HCT116 (cell line): ENCODE results near the gene CACNA2D3. TPM values are rescaled to one million over a fixed set of nuclear protein-coding genes. Genes with fewer than 3 reads are reported as not detected.

ENCODE experiments used
- ATAC-seq: fragments of 200-7000 bp; cut with Tn5 transposase; 2 replicates; pipeline ENCODE4 v1.9.1; 2020; ENCODE audit warnings: mild to moderate bottlenecking, moderate library complexity
- BruUV-seq: library from RNA; stranded (reverse); fragments of 400-500 nt; replicated peaks from 2 replicates; lab custom pipeline; 2021; lab: Mats Ljungman, UMichigan
- CTCF ChIA-PET: fragments of 300-600 bp; sonication (Branson Sonifier 250); formaldehyde crosslinking; loops from one replicate; lab custom pipeline; 2021; ENCODE audit warnings: antibody characterized with exemption; lab: Charles Lee
- POLR2A ChIA-PET: fragments of 300-600, 350-600 bp; sonication (Branson Sonifier 250); formaldehyde crosslinking; loops from one replicate; lab custom pipeline; 2021; ENCODE audit warnings: antibody characterized with exemption; lab: Charles Lee
- RAD21 ChIA-PET, 2 experiments: fragments of 300-600 bp; sonication (Branson Sonifier 250); formaldehyde crosslinking; loops; one replicate each; lab custom pipeline; 2023; ENCODE audit warnings: low total read pairs in 2 of 2; ENCODE audit not compliant: uncharacterized antibody in 2 of 2, unreplicated experiment in 2 of 2, low non-redundant PET in 1 of 2; lab: Charles Lee
- DNase-seq: peaks from one replicate; pipeline ENCODE4 v3.0.0-alpha.2; 2010; ENCODE audit warnings: low read depth, low spot score
- H2AFZ ChIP-seq: fragments of 200-600 bp; shearing (Covaris generic), sonication (generic); 2 replicates; pipeline ENCODE4 v1.6.1; 2017; ENCODE audit warnings: low read depth, mixed run types, mixed read lengths, antibody characterized with exemption, low read length; ENCODE audit not compliant: poor library complexity, severe bottlenecking
- H3K27ac ChIP-seq: 2 replicates; pipeline ENCODE4 v1.5.1; 2012; ENCODE audit warnings: low read depth, low read length
- H3K27me3 ChIP-seq: fragments of 200-600 bp; sonication (generic); 2 replicates; pipeline ENCODE4 v1.6.1; 2016; ENCODE audit warnings: mixed run types, low read length, mixed read lengths; ENCODE audit not compliant: insufficient read depth
- H3K36me3 ChIP-seq, 2 experiments: fragments of 200-500 bp in 1 of 2; fragments of 200-600 bp in 1 of 2; sonication (Bioruptor generic) in 1 of 2; sonication (generic) in 1 of 2; 2 replicates each; pipeline versions ENCODE4 v1.5.1 to v1.6.1; 2014 to 2016; ENCODE audit warnings: low read length in 2 of 2, inconsistent platforms in 1 of 2, mixed read lengths in 1 of 2, mixed run types in 1 of 2; ENCODE audit not compliant: insufficient read depth in 2 of 2, control insufficient read depth in 1 of 2
- H3K4me1 ChIP-seq, 2 experiments: fragments of 200-600 bp in 1 of 2; sonication (generic) in 1 of 2; 2 replicates each; pipeline versions ENCODE4 v1.5.1 to v1.6.1; 2012 to 2017; ENCODE audit warnings: low read length in 2 of 2, inconsistent platforms in 1 of 2, mild to moderate bottlenecking in 1 of 2, mixed read lengths in 1 of 2, mixed run types in 1 of 2, moderate library complexity in 1 of 2; ENCODE audit not compliant: insufficient read depth in 2 of 2, control insufficient read depth in 1 of 2
- H3K4me2 ChIP-seq: fragments of 200-600 bp; sonication (generic); 2 replicates; pipeline ENCODE4 v1.6.1; 2017; ENCODE audit warnings: mixed run types, low read length, mixed read lengths
- H3K4me3 ChIP-seq, 2 experiments: fragments of 200-600 bp in 1 of 2; sonication (generic) in 1 of 2; replicated peaks in 1 of 2; 2 replicates each; pipeline ENCODE4 v1.5.1; 2011 to 2016; ENCODE audit warnings: low read length in 2 of 2, control low read depth in 1 of 2, low read depth in 1 of 2, mild to moderate bottlenecking in 1 of 2, mixed read lengths in 1 of 2, mixed run types in 1 of 2
- H3K79me2 ChIP-seq: fragments of 200-600 bp; sonication (generic); 2 replicates; pipeline ENCODE4 v1.6.1; 2017; ENCODE audit warnings: mild to moderate bottlenecking, mixed run types, low read length, moderate library complexity, mixed read lengths; ENCODE audit not compliant: insufficient read depth
- H3K9ac ChIP-seq: fragments of 200-600 bp; sonication (generic); 2 replicates; pipeline ENCODE4 v1.6.1; 2016; ENCODE audit warnings: low read length, mixed read lengths
- H3K9me2 ChIP-seq: fragments of 200-600 bp; sonication (generic), shearing (Covaris generic); 2 replicates; pipeline ENCODE4 v1.6.1; 2017; ENCODE audit warnings: mixed run types, mild to moderate bottlenecking, moderate library complexity; ENCODE audit not compliant: insufficient read depth
- H3K9me3 ChIP-seq, 2 experiments: fragments of 200-500 bp in 1 of 2; fragments of 200-600 bp in 1 of 2; sonication (Bioruptor generic) in 1 of 2; sonication (generic) in 1 of 2; 2 replicates each; pipeline ENCODE4 v1.6.1; 2014 to 2017; ENCODE audit warnings: low read length in 2 of 2, mixed read lengths in 2 of 2, inconsistent platforms in 1 of 2, low read depth in 1 of 2, mild to moderate bottlenecking in 1 of 2, mixed run types in 1 of 2, moderate library complexity in 1 of 2; ENCODE audit not compliant: control insufficient read depth in 1 of 2, insufficient read depth in 1 of 2
- H4K20me1 ChIP-seq: fragments of 200-600 bp; sonication (generic), shearing (Covaris generic); 2 replicates; pipeline ENCODE4 v1.6.1; 2017; ENCODE audit warnings: mixed run types, mild to moderate bottlenecking, moderate library complexity; ENCODE audit not compliant: insufficient read depth
- ATF3 ChIP-seq: IDR thresholded peaks from 2 replicates; pipeline ENCODE4 v1.6.1; 2012
- ELF1 ChIP-seq: IDR thresholded peaks from 2 replicates; pipeline ENCODE4 v1.6.1; 2012; ENCODE audit warnings: low read depth, borderline replicate concordance
- EZH2 ChIP-seq: fragments of 200-600 bp; sonication (generic); IDR thresholded peaks from 2 replicates; pipeline ENCODE4 v1.6.1; 2017; ENCODE audit warnings: antibody characterized with exemption, mixed run types
- FOSL1 ChIP-seq: IDR thresholded peaks from 2 replicates; pipeline ENCODE4 v1.6.1; 2012; ENCODE audit warnings: low read depth
- POLR2A ChIP-seq: IDR thresholded peaks from 2 replicates; pipeline ENCODE4 v1.7.0; 2011; ENCODE audit warnings: borderline replicate concordance; ENCODE audit not compliant: insufficient read depth, insufficient read length; ENCODE audit errors: extremely low read depth
- POLR2AphosphoS5 ChIP-seq: IDR thresholded peaks from 2 replicates; pipeline ENCODE4 v1.6.1; 2011; ENCODE audit warnings: mild to moderate bottlenecking, low read depth, low read length, moderate library complexity
- SIN3A ChIP-seq: IDR thresholded peaks from 2 replicates; pipeline ENCODE4 v1.6.1; 2012; ENCODE audit warnings: low read depth
- SP1 ChIP-seq: IDR thresholded peaks from 2 replicates; pipeline ENCODE4 v1.6.1; 2012; ENCODE audit warnings: low read depth
- SRF ChIP-seq: IDR thresholded peaks from 2 replicates; pipeline ENCODE4 v1.6.1; 2012; ENCODE audit warnings: low read depth
- ZNF274 ChIP-seq: fragments of 200-500 bp; sonication (Bioruptor generic); IDR thresholded peaks from 2 replicates; pipeline ENCODE4 v1.6.1; 2014; ENCODE audit warnings: mild to moderate bottlenecking, low read depth, low read length, inconsistent platforms
- intact Hi-C: fragments of 100-400 bp; cut with micrococcal nuclease; formaldehyde crosslinking; loops from 2 replicates; pipeline ENCODE4 v1.10.0; 2022
- total RNA-seq: library from RNA; stranded (reverse); gene quantifications from one replicate; pipeline ENCODE4 v1.2.1, GENCODE V29; 2021; ENCODE audit not compliant: unreplicated experiment

The CACNA2D3 gene
- total RNA-seq, 1 experiment from 2014 or later = 0.20 TPM

GRCh38 chr3:54918516-54918915 is 796.2 kb downstream of the CACNA2D3 start:
- BruUV-seq = no TSS peak
- CTCF ChIA-PET = no interaction called here
- Histone ChIP-seq H3K9me2 (no peaks in the 10 kb centered on the region), H3K9ac (no peak overlapping the region), H3K27me3 (no peaks in the 10 kb centered on the region), H3K4me2 (no peak overlapping the region), H2AFZ (no peak overlapping the region), H4K20me1 (no peaks in the 10 kb centered on the region), H3K79me2 (no peaks in the 10 kb centered on the region), H3K4me3 (no peak overlapping the region)
- POLR2A ChIA-PET = no interaction called here
- intact Hi-C loops = no loop called here
- ATAC-seq = no peak
- no peak for TF ChIP-seq SP1
- TF ChIP-seq EZH2 = no peak
- no peak for TF ChIP-seq ZNF274
- no peak for TF ChIP-seq SRF
- no peak for TF ChIP-seq POLR2AphosphoS5
- TF ChIP-seq SIN3A = no peak
- no peak for TF ChIP-seq ELF1
- TF ChIP-seq POLR2A = no peak
- TF ChIP-seq, all 23 proteins: peak for 0
- RAD21 ChIA-PET = no interaction called here
- Histone ChIP-seq H3K36me3 (no peaks in the 10 kb centered on the region), H3K9me3 (peaks cover 0 to 5% of the 10 kb centered on the region in 2 experiments; a peak in 2 of 4 replicates), H3K4me1 (no peaks in the 10 kb centered on the region), H3K27ac (no peak overlapping the region)
- DNase-seq = no peak

GRCh38 chr3:54928046-54928770 is 805.9 kb downstream of the CACNA2D3 start, which contains the start of gene LRTM1:
LRTM1 (minus strand) TSS chr3:54928059; CDS start chr3:54927911, 148 bp downstream.
- no peak within 1 kb of the TSS for H3K4me3 ChIP-seq
- POLR2A ChIA-PET = no interaction called here
- H3K9me3 ChIP-seq = peaks cover 4 to 13% of the 10 kb centered on the region in 2 experiments; a peak in 2 of 4 replicates
- intact Hi-C loops = no loop called here
- ATAC-seq (no peak), DNase-seq (no peak)
- no peaks in the 10 kb centered on the region for H3K27me3 ChIP-seq
- no peaks in the 10 kb centered on the region for H3K9me2 ChIP-seq
- H3K4me1 ChIP-seq = no peaks in the 10 kb centered on the region
- CTCF ChIA-PET = no interaction called here
- H4K20me1 ChIP-seq = no peaks in the 10 kb centered on the region
- TF ChIP-seq ATF3 = no peak
- no peak for TF ChIP-seq FOSL1
- H3K36me3 ChIP-seq = no peaks in the 10 kb centered on the region
- no peak within 1 kb of the TSS for H3K27ac ChIP-seq
- BruUV-seq = no TSS peak
- no peak within 1 kb of the TSS for H2AFZ ChIP-seq
- H3K9ac ChIP-seq = no peak within 1 kb of the TSS
- RAD21 ChIA-PET = no interaction called here
- no peaks in the 10 kb centered on the region for H3K79me2 ChIP-seq
- H3K4me2 ChIP-seq = no peak within 1 kb of the TSS
